GM12873 (cell line): ENCODE measurements around the gene CAMTA1.

Experiments used
- TF ChIP-seq, protein P1 (sequence below): IDR thresholded peaks from 2 replicates; pipeline ENCODE4 v1.5.1; 2012; ENCODE audit warnings: low read depth, mild to moderate bottlenecking, moderate library complexity, low read length, control low read depth; ENCODE audit not compliant: insufficient read depth; ENCODE audit errors: missing control alignments

Gene CAMTA1

DNA sequence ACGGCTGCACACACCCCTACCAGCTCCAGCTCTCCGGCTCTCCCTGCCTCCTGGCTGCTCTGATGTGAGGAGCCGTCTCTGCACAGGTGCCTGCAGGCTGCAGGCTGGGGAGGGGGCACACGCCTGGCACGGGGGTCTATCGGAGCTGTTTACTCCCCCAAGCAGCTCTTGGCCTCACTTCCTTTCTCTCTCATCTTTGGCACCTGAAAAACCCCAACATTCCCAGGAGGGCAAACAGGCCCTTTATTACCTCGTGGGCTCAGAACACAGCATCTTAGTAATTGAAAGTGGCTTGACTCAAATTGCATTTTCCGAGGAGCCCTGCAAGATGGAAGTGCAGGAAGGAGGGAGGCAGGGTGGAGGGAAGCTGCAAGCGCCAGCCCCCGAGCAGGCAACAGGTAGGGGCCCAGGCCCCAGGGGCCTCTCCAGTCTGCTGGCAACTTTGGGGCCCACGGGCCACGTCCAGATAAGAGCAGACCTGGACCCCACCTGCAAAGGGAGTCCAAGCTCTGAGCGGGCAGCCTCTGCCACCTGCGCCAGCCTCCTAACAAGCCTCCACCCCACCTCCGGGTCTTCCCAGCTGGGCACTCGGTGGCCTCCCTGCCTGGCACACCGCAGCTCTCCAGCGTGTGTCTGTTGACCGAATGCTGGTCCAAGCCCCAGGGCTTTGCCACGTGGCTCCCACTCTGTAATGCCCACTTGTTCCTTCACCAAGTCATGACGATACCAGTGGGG, 722.2 kb downstream of the CAMTA1 start:
- TF ChIP-seq, protein P1, sequence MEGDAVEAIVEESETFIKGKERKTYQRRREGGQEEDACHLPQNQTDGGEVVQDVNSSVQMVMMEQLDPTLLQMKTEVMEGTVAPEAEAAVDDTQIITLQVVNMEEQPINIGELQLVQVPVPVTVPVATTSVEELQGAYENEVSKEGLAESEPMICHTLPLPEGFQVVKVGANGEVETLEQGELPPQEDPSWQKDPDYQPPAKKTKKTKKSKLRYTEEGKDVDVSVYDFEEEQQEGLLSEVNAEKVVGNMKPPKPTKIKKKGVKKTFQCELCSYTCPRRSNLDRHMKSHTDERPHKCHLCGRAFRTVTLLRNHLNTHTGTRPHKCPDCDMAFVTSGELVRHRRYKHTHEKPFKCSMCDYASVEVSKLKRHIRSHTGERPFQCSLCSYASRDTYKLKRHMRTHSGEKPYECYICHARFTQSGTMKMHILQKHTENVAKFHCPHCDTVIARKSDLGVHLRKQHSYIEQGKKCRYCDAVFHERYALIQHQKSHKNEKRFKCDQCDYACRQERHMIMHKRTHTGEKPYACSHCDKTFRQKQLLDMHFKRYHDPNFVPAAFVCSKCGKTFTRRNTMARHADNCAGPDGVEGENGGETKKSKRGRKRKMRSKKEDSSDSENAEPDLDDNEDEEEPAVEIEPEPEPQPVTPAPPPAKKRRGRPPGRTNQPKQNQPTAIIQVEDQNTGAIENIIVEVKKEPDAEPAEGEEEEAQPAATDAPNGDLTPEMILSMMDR = no peak

DNA sequence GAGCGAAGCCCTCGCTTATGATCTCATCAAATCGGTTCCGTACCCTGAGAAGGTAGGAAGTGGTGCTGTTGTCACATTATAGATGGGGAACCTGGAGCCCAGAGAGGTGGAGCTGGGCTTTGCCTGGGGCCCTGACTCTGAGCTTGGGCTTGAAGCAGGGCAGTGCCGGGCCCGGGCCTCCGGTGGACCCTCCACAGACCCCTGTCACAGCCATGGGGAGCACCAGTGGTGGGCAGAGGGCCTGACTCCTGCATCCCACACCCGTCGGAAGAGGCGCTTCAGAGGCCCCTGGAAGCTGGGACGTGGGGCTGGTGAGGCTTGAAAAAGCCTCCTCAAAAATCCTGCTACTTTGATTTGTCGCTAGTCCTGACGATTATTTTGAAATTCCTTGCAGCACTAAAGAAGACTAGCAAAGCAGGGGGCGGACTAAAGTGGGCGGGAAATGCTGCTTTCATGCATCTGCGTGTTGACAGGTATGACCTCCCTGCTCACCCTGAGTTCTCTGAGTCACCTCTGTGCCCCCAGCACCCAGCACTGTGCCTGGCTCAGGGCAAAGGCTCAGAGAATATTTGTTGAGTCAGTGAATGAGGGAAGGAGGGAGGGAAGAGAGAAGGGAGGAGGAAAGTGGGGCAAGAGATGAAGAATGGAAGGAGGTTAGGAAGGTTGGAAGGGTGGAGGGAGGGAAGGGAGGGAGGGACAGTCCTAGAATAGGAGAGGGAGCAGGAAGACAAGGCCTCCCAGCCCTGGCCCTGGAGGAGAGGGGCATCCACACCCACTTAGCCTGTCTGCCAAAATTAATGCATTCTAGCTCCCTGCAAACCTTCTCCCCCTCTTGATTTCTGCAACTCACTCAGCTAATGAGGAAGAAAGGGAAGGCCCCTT, 723.0 kb downstream of the CAMTA1 start:
- TF ChIP-seq, protein P1 = no peak

DNA sequence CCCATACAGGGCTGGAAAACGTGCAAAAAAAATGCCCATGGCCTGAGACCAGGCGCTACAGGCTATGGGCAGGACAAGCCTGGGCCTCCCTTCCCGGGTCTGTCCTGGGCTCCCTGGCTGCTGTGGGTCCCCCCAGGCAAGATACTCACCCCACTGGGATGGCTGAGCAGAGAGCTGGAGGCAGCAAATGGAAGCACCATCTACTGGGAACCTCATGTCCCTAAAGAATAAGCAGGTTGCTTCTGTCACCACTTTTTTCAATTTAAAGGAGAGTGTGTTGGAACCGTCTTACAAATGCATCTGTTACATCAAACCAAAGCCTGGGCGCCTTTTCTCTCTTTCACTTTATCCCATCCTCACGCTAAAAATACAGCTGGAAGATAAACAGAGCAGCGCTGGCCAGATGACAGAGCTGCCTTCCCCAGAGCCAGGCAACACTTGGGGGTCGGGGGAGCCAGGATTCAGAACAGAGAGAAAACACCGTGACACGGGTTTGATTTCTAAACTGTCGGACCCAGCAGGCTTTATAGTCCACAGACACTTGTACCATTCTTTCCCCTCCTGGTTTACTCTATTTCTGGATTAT, 723.8 kb downstream of the CAMTA1 start:
- TF ChIP-seq, protein P1 = no peak

DNA sequence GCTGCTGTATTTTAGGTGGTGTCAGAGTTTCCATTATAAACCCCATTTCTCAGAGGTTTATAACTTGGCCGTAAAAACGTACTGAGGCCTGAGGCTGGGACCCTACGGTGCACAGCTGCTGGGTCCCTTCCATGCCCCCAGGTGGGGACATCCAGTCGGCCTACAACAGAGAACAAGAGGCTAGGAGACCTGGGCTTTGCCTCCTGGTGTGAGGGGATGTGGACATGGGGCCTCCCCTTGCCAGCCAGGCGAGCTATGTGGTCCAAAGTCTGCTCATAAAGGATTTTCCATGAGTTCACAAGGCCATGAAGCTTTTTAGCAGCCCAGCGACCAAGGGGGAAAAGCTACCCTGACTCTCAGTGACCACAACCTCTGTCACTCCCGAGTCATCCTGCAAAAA, 724.3 kb downstream of the CAMTA1 start:
- TF ChIP-seq, protein P1 = no peak

DNA sequence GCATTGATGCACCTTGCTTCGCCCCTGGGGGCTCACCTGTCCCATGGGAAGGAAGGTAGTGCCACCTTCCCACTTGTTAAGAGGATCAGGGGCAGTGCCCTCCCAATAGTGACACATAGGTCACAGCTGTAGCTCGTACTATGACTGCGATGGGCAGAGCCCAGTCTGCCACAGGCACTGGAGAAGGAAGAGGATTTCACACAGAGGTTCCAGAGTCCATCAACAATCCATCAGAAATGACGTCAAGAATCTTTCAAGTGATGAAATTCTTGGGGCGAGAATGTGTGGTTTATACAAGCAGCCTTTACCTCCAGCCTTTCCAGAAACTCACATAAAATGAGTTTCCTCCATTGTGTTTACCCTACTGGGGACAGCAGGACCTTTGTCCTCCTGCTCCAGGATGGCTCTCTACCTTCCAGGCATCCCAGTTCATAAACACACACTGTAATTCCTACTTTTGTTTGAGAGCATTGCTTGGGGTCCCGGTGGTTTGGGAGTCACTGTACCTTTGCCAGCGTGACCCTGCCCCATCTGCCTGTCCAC, 725.2 kb downstream of the CAMTA1 start:
- TF ChIP-seq, protein P1 = no peak

DNA sequence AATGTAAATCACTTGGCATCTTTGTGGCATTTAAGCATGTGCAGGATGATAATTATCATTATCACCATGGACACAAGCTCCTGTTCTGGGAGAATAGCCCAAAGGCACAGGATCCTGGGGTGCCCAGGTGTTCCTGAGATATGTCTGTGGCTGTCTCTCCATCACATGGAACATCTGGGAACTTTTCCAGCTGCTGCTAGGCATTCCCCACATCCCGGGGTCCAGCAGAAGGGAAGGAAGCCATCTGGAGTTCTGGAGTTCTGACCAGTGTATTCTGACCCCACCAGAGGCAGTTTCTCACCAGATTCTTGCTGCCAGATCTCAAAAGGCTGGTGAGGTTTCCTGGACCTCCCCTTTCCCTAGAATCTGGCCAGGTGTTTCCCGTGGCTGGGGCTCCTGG, 726.1 kb downstream of the CAMTA1 start:
- TF ChIP-seq, protein P1 = no peak

DNA sequence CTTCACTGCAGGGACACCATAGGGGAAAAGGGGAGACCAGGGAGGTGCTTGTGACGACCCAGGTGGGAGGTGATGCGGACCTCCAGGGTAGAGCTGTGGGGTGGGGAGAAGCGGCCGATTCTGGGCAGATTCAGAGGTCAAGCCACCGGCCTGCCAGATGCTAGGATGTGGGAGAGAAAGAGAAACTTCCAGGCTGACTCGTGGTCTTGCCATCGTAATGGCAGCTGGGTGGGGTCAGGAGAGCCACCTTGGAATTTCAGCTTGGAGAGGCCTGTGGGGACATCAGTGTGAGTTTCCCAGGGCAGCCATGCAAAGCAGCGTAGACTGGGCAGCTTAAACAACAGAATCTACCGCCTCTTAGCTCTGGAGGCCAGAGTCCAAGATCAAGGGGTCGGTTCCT, 727.8 kb downstream of the CAMTA1 start:
- TF ChIP-seq, protein P1 = no peak
